Measurements from ENCODE around the gene PMIS2. TPM values are rescaled to one million over a fixed set of nuclear protein-coding genes. Genes with fewer than 3 reads are reported as not detected.
A peak's percentile ranks its signal among the peaks of the same experiment; 100 is the strongest.

The PMIS2 gene
- total RNA-seq, 4 donors from 2014 or later: not detected

DNA sequence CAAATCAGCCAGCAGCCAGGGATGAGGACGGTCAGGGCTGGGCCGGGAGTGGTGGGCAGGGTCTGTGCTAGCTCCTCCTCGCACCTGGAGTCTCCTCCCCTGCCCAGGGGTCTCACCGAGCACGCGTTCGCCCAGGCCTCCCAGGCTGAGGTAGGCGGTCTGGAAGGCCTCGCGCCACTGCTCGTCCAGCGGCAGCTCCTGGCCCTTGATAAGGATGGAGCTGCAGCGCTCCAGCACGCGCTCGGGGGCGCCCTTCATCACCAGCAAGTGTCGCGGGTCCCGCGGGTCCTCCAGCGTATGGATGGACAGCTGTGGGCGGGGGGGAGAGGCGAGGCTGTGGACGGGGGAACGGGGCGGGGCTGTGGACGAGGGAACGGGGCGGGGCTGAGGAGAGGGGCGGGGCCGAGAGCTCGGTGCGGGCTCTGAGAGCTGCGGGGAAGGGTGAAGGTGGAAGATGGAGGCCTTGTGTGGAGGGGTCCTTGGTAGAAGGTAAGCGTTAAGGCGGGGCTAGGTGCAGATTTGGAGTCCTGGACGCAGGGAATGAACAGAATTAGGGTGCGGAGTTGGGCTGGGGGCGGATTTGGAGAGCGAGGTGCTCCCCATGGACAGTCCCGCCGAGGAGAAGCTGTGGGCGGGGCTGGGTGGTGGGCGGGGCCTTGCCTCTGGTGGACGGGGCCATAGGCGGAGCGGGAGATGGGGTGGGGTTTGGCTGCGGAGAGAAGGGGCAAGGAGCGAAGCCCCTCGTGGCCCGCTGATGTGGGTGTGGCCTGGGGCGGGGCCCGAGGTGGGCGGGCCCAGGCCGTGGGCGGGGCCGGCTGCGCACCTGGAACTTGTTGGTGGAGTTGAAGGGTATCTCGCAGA lies 28.2 kb upstream of the PMIS2 start:
- Histone ChIP-seq H3K4me1 (peaks cover 0 to 12% (median 5%) of the 10 kb centered on the region in 4 donors), H3K9me3 (peaks cover 0 to 4% (median 0%) of the 10 kb centered on the region in 4 donors), H3K36me3 (no peaks in the 10 kb centered on the region), H3K27me3 (no peaks in the 10 kb centered on the region), H3K4me3 (peak overlapping the region in 3 of 4 donors; percentile 27 to 38 (median 37)), H3K27ac (no peak overlapping the region)
- TF ChIP-seq, protein P1, sequence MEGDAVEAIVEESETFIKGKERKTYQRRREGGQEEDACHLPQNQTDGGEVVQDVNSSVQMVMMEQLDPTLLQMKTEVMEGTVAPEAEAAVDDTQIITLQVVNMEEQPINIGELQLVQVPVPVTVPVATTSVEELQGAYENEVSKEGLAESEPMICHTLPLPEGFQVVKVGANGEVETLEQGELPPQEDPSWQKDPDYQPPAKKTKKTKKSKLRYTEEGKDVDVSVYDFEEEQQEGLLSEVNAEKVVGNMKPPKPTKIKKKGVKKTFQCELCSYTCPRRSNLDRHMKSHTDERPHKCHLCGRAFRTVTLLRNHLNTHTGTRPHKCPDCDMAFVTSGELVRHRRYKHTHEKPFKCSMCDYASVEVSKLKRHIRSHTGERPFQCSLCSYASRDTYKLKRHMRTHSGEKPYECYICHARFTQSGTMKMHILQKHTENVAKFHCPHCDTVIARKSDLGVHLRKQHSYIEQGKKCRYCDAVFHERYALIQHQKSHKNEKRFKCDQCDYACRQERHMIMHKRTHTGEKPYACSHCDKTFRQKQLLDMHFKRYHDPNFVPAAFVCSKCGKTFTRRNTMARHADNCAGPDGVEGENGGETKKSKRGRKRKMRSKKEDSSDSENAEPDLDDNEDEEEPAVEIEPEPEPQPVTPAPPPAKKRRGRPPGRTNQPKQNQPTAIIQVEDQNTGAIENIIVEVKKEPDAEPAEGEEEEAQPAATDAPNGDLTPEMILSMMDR (IDR thresholded peaks at IDR 0.05): no peak
- TF ChIP-seq POLR2A (IDR thresholded peaks at IDR 0.05): no peak
- DNase-seq: peak in 2 of 3 donors; percentile 40 to 61

DNA sequence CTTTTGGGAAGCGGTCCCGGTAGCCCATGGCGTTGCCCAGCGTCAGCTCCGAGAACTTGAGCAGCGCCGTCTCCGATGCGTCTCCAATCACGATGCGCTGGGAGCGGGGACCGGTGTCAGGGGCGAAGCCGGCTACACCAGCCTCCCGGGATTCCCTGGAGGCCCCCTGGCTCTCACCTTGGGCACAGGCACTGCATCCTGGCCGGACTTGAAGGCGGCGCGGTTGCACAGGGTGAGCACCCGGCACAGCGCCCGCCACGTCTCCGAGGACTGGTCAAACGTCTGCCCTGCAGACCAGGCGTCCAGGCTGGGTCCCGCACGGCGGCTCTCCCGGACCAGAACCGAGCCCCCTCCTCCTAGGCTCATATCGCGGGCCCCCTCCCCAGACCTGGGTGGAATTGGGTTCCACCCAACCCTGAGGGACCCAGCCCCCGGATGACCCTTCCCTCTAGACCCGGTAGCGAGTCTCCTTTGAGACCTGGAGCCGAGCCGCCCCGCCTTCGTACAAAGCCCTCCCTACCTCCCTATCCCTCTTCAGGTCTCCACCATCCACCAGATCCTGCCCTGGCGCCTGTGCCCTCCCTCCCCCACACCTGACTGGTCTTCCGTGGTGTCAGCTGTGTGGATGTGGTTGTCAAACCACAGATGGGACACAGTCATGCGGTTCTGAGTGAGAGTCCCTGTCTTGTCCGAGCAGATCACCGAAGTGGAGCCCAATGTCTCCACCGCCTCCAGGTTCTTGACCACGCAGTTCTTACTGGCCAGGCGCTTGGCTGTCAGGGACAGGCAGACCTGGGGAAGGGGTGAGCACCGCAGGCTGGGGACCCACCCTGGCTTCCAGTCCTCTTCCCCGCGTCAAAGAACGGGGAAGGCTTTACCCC lies 27.3 kb upstream of the PMIS2 start:
- H3K36me3 ChIP-seq: no peaks in the 10 kb centered on the region
- TF ChIP-seq, protein P1 (IDR thresholded peaks at IDR 0.05): no peak
- no peak for TF ChIP-seq POLR2A (IDR thresholded peaks at IDR 0.05)
- peaks cover 0 to 4% (median 0%) of the 10 kb centered on the region in 4 donors for H3K9me3 ChIP-seq
- H3K4me3 ChIP-seq: peak overlapping the region in 2 of 4 donors; percentile 37 to 38
- H3K4me1 ChIP-seq: peaks cover 0 to 12% (median 5%) of the 10 kb centered on the region in 4 donors
- H3K27me3 ChIP-seq: no peaks in the 10 kb centered on the region
- DNase-seq: no peak
- H3K27ac ChIP-seq: no peak overlapping the region

DNA sequence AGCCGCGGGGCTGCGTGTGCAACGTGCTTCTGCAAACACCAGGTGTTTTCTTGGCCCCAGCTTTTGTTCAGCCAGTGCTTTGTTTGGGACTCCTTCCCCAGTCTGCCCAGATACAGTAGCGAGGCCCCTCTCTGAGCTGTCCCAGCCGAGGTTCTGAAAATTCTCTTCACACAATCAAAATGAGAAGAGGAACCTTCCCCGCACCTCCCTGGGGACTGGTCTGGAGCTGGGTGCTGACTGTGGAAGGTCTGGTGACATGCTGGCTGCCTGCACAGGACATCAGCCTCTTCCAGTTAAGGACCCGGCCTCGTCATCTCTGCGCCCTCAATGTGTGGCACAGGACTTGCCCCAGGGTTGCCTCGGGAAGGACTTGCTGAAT lies 26.7 kb upstream of the PMIS2 start:
- Histone ChIP-seq H3K27ac (no peak overlapping the region), H3K4me3 (no peak overlapping the region), H3K4me1 (peaks cover 0 to 12% (median 5%) of the 10 kb centered on the region in 4 donors), H3K27me3 (no peaks in the 10 kb centered on the region), H3K36me3 (no peaks in the 10 kb centered on the region), H3K9me3 (peaks cover 0 to 4% (median 0%) of the 10 kb centered on the region in 4 donors)
- peak in 1 of 3 donors; percentile 31 for DNase-seq
- TF ChIP-seq, protein P1 (IDR thresholded peaks at IDR 0.05): no peak
- TF ChIP-seq POLR2A (IDR thresholded peaks at IDR 0.05): no peak

DNA sequence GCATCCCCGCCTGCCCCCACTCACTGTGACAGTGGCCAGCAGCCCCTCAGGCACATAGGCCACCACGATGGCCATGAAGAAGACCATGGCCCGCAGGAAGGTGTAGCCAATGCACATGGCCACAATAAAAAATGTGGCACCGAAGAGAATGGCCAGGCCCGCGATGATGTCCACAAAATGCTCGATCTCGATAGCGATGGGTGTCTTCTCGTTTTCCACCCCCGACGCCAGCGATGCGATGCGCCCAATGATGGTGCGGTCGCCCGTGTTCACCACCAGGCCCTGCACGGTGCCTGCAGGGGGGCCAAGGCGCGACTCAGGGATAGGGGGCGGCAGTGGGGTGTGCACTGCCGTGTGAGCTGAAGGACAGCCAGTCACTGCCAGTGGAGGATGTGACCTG lies 26.2 kb upstream of the PMIS2 start:
- Histone ChIP-seq H3K27me3 (no peaks in the 10 kb centered on the region), H3K36me3 (no peaks in the 10 kb centered on the region), H3K4me1 (peaks cover 0 to 12% (median 5%) of the 10 kb centered on the region in 4 donors), H3K9me3 (peaks cover 0 to 4% (median 0%) of the 10 kb centered on the region in 4 donors), H3K27ac (no peak overlapping the region), H3K4me3 (no peak overlapping the region)
- DNase-seq: no peak
- TF ChIP-seq, protein P1 (IDR thresholded peaks at IDR 0.05): no peak
- TF ChIP-seq POLR2A (IDR thresholded peaks at IDR 0.05): no peak

DNA sequence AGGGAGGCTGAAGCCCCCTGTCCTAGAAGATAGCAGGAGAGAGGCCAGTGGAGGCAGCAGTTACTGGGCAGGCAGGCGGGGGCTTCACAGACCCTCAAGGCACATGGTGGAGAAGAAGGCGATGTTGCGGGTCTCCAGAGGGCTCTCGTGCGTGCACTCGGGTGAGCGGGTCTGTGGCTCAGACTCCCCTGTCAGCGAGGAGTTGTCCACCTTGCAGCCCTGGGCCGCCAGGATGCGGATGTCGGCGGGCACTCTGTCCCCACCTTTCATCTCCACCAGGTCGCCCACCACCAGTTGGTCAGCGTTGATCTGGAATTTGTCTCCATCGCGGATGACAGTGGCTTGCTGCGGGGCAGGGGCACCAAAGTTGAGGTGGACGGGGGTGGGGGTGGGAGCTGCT lies 25.7 kb upstream of the PMIS2 start:
- no peaks in the 10 kb centered on the region for H3K36me3 ChIP-seq
- peaks cover 0 to 4% (median 0%) of the 10 kb centered on the region in 4 donors for H3K9me3 ChIP-seq
- no peak for TF ChIP-seq POLR2A (IDR thresholded peaks at IDR 0.05)
- TF ChIP-seq, protein P1 (IDR thresholded peaks at IDR 0.05): no peak
- H3K4me3 ChIP-seq: no peak overlapping the region
- no peaks in the 10 kb centered on the region for H3K27me3 ChIP-seq
- no peak for DNase-seq
- H3K27ac ChIP-seq: no peak overlapping the region
- H3K4me1 ChIP-seq: peaks cover 0 to 12% (median 5%) of the 10 kb centered on the region in 4 donors
